Mucosa of descending colon (tissue), 3 donors: ENCODE results near the gene PRUNE2. TPM values are rescaled to one million over a fixed set of nuclear protein-coding genes. Genes with fewer than 3 reads are reported as not detected.

Experiments
- ATAC-seq: fragments of 200-7000 bp; cut with Tn5 transposase; one replicate; pipeline ENCODE4 v1.9.1; 2020; ENCODE audit warnings: mild to moderate bottlenecking, moderate library complexity
- DNase-seq, 3 donors: peaks; one replicate each; pipeline ENCODE4 v3.0.0-alpha.2; 2020
- H3K36me3 ChIP-seq: fragments of 200-600 bp; one replicate; pipeline ENCODE4 v1.8.0; 2021; ENCODE audit warnings: low read depth, mild to moderate bottlenecking
- H3K4me1 ChIP-seq: fragments of 200-600 bp; one replicate; pipeline ENCODE4 v1.8.0; 2021; ENCODE audit warnings: low read depth, mild to moderate bottlenecking
- H3K4me3 ChIP-seq: fragments of 200-600 bp; one replicate; pipeline ENCODE4 v1.8.0; 2021; ENCODE audit warnings: mild to moderate bottlenecking
- H3K9me3 ChIP-seq: fragments of 200-600 bp; one replicate; pipeline ENCODE4 v1.8.0; 2021; ENCODE audit warnings: mild to moderate bottlenecking
- intact Hi-C, 2 donors: fragments of 100-400 bp; cut with DNase I in 1 of 2; cut with micrococcal nuclease in 1 of 2; formaldehyde crosslinking; loops; one replicate each; pipeline versions ENCODE4 v1.11.0 to v1.11.1; 2022; cut with DNase I, micrococcal nuclease
- total RNA-seq, 3 donors: library from RNA; stranded (reverse); fragmentation: NEBNext Ultra II Directional in 2 of 3; extraction: Animal tissue kit (Norgen Biotek cat#: 25700) in 2 of 3; gene quantifications; one replicate each; pipeline versions ENCODE4 v1.2.1 to v1.2.4, GENCODE V29; 2021 to 2023
- TF ChIP-seq, protein P1 (sequence below): fragments of 200-600 bp; IDR thresholded peaks from one replicate; pipeline ENCODE4 v1.8.0; 2022; ENCODE audit warnings: antibody characterized with exemption, mild to moderate bottlenecking
- donor health status: DM: no; HTN: no; CAD: no; lungs with moderate emphysema.
- donor health status: DM: no; HTN: no; CAD: no.
- donor health status: DM: no; HTN: yes; CAD: no.

The PRUNE2 gene
- total RNA-seq, 3 donors from 2014 or later: 48.2 to 437 (median 62.4) TPM

DNA sequence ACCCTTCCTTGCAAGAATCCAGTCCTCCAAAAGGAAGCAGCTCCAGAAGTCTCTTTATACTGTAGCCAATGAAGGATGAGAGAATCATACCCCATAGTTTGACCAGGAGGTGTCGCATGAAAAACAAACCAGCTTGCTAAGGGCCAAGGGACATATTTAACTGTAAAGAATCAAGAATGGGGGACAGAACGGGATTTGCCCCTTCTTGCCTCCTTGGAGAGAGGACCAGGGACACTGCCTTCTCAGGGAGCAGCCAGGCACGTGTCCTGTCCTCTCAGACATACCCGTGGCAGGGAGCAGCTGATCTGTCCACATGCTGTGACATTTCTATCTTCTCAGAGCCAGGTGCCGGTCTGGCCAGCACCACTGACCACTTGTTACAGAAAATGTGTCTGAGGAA is 11.7 kb downstream of the PRUNE2 start:
- DNase-seq: no peak
- H3K9me3 ChIP-seq: no peaks in the 10 kb centered on the region
- intact Hi-C loops: no loop called here
- TF ChIP-seq, protein P1, sequence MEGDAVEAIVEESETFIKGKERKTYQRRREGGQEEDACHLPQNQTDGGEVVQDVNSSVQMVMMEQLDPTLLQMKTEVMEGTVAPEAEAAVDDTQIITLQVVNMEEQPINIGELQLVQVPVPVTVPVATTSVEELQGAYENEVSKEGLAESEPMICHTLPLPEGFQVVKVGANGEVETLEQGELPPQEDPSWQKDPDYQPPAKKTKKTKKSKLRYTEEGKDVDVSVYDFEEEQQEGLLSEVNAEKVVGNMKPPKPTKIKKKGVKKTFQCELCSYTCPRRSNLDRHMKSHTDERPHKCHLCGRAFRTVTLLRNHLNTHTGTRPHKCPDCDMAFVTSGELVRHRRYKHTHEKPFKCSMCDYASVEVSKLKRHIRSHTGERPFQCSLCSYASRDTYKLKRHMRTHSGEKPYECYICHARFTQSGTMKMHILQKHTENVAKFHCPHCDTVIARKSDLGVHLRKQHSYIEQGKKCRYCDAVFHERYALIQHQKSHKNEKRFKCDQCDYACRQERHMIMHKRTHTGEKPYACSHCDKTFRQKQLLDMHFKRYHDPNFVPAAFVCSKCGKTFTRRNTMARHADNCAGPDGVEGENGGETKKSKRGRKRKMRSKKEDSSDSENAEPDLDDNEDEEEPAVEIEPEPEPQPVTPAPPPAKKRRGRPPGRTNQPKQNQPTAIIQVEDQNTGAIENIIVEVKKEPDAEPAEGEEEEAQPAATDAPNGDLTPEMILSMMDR: no peak
- H3K36me3 ChIP-seq: no peaks in the 10 kb centered on the region
- ATAC-seq: no peak
- H3K4me3 ChIP-seq: no peak overlapping the region
- peaks cover 26% of the 10 kb centered on the region for H3K4me1 ChIP-seq

DNA sequence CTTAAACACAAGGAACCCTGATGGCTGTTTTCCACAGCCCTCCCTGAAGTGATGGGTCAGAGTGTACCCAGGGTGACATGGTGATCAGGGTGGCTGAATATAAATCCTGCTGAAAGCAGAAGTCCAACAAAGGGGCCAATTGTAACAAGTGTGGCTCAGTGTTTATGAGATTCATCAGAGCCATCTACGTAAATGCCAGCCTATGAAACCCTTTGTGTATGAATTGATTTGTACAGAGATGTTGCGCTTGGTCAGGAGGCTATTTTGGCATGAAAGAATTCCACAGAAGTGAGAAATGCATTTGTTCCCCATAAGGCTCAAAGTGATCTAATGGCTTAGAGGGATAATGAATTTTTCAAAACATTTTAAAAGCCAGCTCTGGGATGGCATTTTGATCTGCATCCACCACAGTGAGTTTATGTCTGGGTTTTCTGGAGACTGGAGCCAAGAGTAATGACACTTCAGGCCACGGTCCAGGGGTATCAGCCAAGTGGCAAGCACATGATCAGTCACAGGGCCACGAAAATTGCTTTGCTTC is 12.4 kb downstream of the PRUNE2 start:
- no peaks in the 10 kb centered on the region for H3K36me3 ChIP-seq
- peaks cover 24% of the 10 kb centered on the region for H3K4me1 ChIP-seq
- TF ChIP-seq, protein P1: no peak
- intact Hi-C loops: no loop called here
- ATAC-seq (no peak), DNase-seq (no peak)
- H3K9me3 ChIP-seq: no peaks in the 10 kb centered on the region
- no peak overlapping the region for H3K4me3 ChIP-seq

DNA sequence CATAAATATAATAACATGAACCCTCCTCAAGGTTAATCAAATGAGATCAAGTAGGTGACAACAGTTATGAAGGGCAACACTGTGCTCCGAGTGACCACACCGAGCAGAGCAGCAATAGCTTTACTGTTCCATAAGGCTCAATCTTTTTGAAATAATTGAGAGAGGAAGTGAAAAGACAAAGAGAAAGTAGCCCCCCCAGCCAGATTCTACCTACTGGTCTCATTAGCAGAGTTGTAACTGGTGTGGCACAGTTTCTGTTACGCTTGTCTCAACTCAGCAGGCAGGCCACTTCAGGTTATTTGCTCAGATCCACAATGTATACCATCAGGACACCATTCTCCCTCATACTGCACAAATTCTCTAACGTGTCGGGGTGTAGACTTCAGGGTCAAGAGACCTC is 14.0 kb downstream of the PRUNE2 start:
- Histone ChIP-seq H3K4me3 (no peak overlapping the region), H3K4me1 (peaks cover 14% of the 10 kb centered on the region), H3K36me3 (no peaks in the 10 kb centered on the region), H3K9me3 (no peaks in the 10 kb centered on the region)
- ATAC-seq (no peak), DNase-seq (no peak)
- TF ChIP-seq, protein P1: no peak
- intact Hi-C loops: no loop called here

DNA sequence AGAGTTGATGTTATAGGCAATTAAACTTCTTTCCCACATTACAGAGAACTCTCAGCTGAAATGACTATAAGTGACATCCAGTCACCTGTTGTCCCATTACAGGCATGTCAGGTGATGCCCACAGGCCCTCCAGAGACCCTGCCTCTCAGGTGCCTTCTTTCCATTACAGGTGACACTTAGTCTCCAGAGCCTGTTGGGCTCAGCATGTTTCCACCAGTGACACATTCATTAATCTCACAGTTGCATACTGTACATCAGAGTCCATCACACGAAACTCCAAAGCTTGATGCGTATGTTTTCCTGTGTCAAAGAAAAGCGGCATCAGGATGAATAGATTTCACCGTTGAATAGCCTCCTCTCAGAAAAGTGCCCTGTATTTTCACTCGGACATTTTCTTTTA is 14.6 kb downstream of the PRUNE2 start:
- no peak for DNase-seq
- TF ChIP-seq, protein P1: no peak
- Histone ChIP-seq H3K36me3 (no peaks in the 10 kb centered on the region), H3K4me1 (peaks cover 9% of the 10 kb centered on the region), H3K4me3 (no peak overlapping the region), H3K9me3 (no peaks in the 10 kb centered on the region)
- intact Hi-C loops: no loop called here
- no peak for ATAC-seq

DNA sequence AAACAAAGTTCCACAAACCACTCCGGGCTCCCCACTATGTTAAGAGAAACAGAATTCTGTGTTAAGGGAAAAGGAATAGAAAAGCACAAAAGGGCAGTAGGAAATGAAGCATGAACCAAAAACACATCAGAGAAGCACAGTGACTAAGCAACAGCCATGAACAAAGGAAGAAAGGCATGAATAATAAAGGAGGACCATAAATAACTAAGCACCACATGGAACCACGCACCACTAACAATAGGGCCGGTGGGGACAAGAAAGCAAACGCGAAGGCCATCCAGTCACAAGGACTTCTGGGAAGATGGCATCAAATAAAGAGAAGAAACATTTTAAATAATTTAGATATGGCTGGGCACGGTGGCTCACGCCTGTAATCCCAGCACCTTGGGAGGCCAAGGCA is 18.0 kb downstream of the PRUNE2 start:
- TF ChIP-seq, protein P1: no peak
- Histone ChIP-seq H3K4me3 (no peak overlapping the region), H3K4me1 (peaks cover 8% of the 10 kb centered on the region), H3K9me3 (no peaks in the 10 kb centered on the region), H3K36me3 (no peaks in the 10 kb centered on the region)
- no peak for DNase-seq
- no peak for ATAC-seq
- intact Hi-C loops: no loop called here
